Liver (tissue), 9 donors: ENCODE measurements around the gene SLC6A11. TPM values are rescaled to one million over a fixed set of nuclear protein-coding genes. Genes with fewer than 3 reads are reported as not detected.

Experiments
- DNase-seq: peaks from one replicate; pipeline ENCODE4 v3.0.0-alpha.2; 2017; ENCODE audit warnings: low spot score
- H3K27ac ChIP-seq, 2 donors: one replicate each; pipeline ENCODE4 v1.7.0; 2013; ENCODE audit warnings: inconsistent platforms in 2 of 2, low read length in 2 of 2, control low read depth in 1 of 2, low read depth in 1 of 2, mild to moderate bottlenecking in 1 of 2
- H3K27me3 ChIP-seq, 4 donors: one replicate each; pipeline versions ENCODE4 v1.6.1 to v1.7.0; 2013; ENCODE audit warnings: low read length in 3 of 4, inconsistent platforms in 1 of 4, mild to moderate bottlenecking in 1 of 4, moderate library complexity in 1 of 4; ENCODE audit not compliant: control insufficient read depth in 4 of 4, insufficient read depth in 4 of 4
- H3K36me3 ChIP-seq, 4 donors: one replicate each; pipeline versions ENCODE4 v1.6.1 to v1.7.0; 2013; ENCODE audit warnings: low read length in 3 of 4, mild to moderate bottlenecking in 3 of 4, low read depth in 1 of 4, moderate library complexity in 1 of 4; ENCODE audit not compliant: control insufficient read depth in 4 of 4, insufficient read depth in 3 of 4
- H3K4me1 ChIP-seq, 4 donors: one replicate each; pipeline versions ENCODE4 v1.6.1 to v1.7.0; 2013; ENCODE audit warnings: low read length in 3 of 4, mild to moderate bottlenecking in 3 of 4, moderate library complexity in 1 of 4; ENCODE audit not compliant: control insufficient read depth in 4 of 4, insufficient read depth in 4 of 4
- H3K4me3 ChIP-seq, 3 donors: one replicate each; pipeline versions ENCODE4 v1.6.1 to v1.7.0; 2013; ENCODE audit warnings: low read length in 3 of 3, control low read depth in 1 of 3, low read depth in 1 of 3, mild to moderate bottlenecking in 1 of 3
- H3K9ac ChIP-seq, 2 donors: one replicate each; pipeline ENCODE4 v1.7.0; 2013; ENCODE audit warnings: low read length in 2 of 2, mild to moderate bottlenecking in 2 of 2, moderate library complexity in 2 of 2, control low read depth in 1 of 2, low read depth in 1 of 2
- H3K9me3 ChIP-seq, 4 donors: one replicate each; pipeline versions ENCODE4 v1.6.1 to v1.7.0; 2013; ENCODE audit warnings: low read length in 3 of 4; ENCODE audit not compliant: control insufficient read depth in 4 of 4
- EGR1 ChIP-seq, 2 donors: IDR thresholded peaks; 2 replicates each; pipeline ENCODE4 v1.6.1; 2016 to 2018; ENCODE audit warnings: antibody characterized with exemption in 2 of 2, low read depth in 2 of 2
- FOXA1 ChIP-seq: IDR thresholded peaks from 2 replicates; pipeline ENCODE4 v1.6.1; 2016; ENCODE audit warnings: antibody characterized with exemption
- GABPA ChIP-seq, 2 donors: IDR thresholded peaks in 1 of 2; conservative IDR thresholded peaks in 1 of 2; 2 replicates each; pipeline ENCODE4 v1.6.1; 2016; ENCODE audit warnings: antibody characterized with exemption in 2 of 2, mild to moderate bottlenecking in 1 of 2, moderate library complexity in 1 of 2
- HNF4A ChIP-seq, 2 donors: conservative IDR thresholded peaks; 2 replicates each; pipeline ENCODE4 v1.6.1; 2016; ENCODE audit warnings: antibody characterized with exemption in 2 of 2, mild to moderate bottlenecking in 2 of 2
- MAX ChIP-seq: IDR thresholded peaks from 2 replicates; pipeline ENCODE4 v1.6.1; 2016; ENCODE audit warnings: antibody characterized with exemption
- NR2F2 ChIP-seq: IDR thresholded peaks from 2 replicates; pipeline ENCODE4 v1.6.1; 2016; ENCODE audit warnings: antibody characterized with exemption
- RAD21 ChIP-seq, 2 donors: IDR thresholded peaks; 2 replicates each; pipeline ENCODE4 v1.6.1; 2016; ENCODE audit warnings: antibody characterized with exemption in 2 of 2, mild to moderate bottlenecking in 2 of 2
- RXRA ChIP-seq, 2 donors: IDR thresholded peaks; 2 replicates each; pipeline ENCODE4 v1.6.1; 2017 to 2018; ENCODE audit warnings: antibody characterized with exemption in 2 of 2, mild to moderate bottlenecking in 1 of 2
- SP1 ChIP-seq: IDR thresholded peaks from 2 replicates; pipeline ENCODE4 v1.6.1; 2018; ENCODE audit warnings: antibody characterized with exemption, mild to moderate bottlenecking
- TAF1 ChIP-seq: conservative IDR thresholded peaks from 2 replicates; pipeline ENCODE4 v1.6.1; 2016; ENCODE audit warnings: antibody characterized with exemption, mild to moderate bottlenecking
- YY1 ChIP-seq: IDR thresholded peaks from 2 replicates; pipeline ENCODE4 v1.6.1; 2016; ENCODE audit warnings: antibody characterized with exemption, mild to moderate bottlenecking
- WGBS: extraction: QIAGEN DNeasy Blood & Tissue Kit; methylation state at CpG from one replicate; pipeline ENCODE4 v1.1.7; 2013; 5-methylcytosine and 5-hydroxymethylcytosine counted together
- polyA plus RNA-seq, 2 donors: library from polyadenylated mRNA; stranded (reverse) in 1 of 2; unstranded in 1 of 2; fragments of 200-250 nt in 1 of 2; fragments of >200 nt in 1 of 2; fragmentation: Nextera tagmentation in 1 of 2; extraction: Ambion mirVana in 1 of 2; gene quantifications; one replicate each; pipeline versions ENCODE4 v1.2.1 to v1.2.3, GENCODE V29; 2013 to 2015
- total RNA-seq, 2 donors: library from RNA; depleted of rRNA; stranded (reverse); fragments of >200 nt; gene quantifications; one replicate each; pipeline ENCODE4 v1.2.3, GENCODE V29; 2014
- TF ChIP-seq, protein P1 (sequence below): fragments of 150-350 bp; IDR thresholded peaks from 2 replicates; pipeline ENCODE4 v1.5.1; 2017; ENCODE audit warnings: improper control_type of control experiment, low read depth, low read length; ENCODE audit not compliant: missing input control
- TF ChIP-seq, protein P2 (sequence below): IDR thresholded peaks from 2 replicates; pipeline ENCODE4 v1.6.1; 2016; ENCODE audit warnings: antibody characterized with exemption, mild to moderate bottlenecking
- donor health status: healthy.
- donor health status: healthy.
- donor health status: healthy.
- donor health status: healthy.
- donor health status: healthy.

The SLC6A11 gene
- total and polyA plus RNA-seq, 4 donors, result under 0.01 to 7.1 (median 0.01) TPM; not detected in 1

DNA sequence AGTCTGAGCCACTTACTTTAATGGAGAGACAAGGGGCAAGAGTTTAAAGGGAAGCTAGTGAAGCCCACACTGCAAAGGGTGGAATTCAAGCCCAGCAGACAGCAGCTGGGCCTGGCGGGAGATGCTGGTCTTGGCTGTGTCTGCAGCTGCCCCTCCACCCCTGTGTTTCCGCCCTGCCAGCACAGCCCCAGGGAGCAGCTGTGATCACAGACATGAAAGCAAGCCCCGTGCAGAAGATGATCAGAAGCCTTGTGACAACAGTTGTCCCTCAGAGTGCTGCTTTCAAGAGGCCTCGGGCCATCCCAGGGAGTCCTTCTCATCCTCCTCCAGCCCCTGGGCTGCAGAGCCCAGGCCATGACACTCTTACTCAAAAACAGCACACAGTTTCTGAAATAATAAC is 152.4 kb downstream of the SLC6A11 start (continued):
- TF ChIP-seq RAD21 (IDR thresholded peaks at IDR 0.05), result no peak
- TF ChIP-seq GABPA (IDR thresholded peaks at IDR 0.05 in 1 of 2, conservative IDR thresholded peaks at IDR 0.05 in 1 of 2), result no peak
- TF ChIP-seq SP1, result no peak
- TF ChIP-seq TAF1, result no peak
- no peak for TF ChIP-seq HNF4A (conservative IDR thresholded peaks at IDR 0.05)
- no peak for TF ChIP-seq RXRA (IDR thresholded peaks at IDR 0.05)
- no peak for TF ChIP-seq YY1
- TF ChIP-seq, protein P1, sequence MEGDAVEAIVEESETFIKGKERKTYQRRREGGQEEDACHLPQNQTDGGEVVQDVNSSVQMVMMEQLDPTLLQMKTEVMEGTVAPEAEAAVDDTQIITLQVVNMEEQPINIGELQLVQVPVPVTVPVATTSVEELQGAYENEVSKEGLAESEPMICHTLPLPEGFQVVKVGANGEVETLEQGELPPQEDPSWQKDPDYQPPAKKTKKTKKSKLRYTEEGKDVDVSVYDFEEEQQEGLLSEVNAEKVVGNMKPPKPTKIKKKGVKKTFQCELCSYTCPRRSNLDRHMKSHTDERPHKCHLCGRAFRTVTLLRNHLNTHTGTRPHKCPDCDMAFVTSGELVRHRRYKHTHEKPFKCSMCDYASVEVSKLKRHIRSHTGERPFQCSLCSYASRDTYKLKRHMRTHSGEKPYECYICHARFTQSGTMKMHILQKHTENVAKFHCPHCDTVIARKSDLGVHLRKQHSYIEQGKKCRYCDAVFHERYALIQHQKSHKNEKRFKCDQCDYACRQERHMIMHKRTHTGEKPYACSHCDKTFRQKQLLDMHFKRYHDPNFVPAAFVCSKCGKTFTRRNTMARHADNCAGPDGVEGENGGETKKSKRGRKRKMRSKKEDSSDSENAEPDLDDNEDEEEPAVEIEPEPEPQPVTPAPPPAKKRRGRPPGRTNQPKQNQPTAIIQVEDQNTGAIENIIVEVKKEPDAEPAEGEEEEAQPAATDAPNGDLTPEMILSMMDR, result no peak

- Histone ChIP-seq H3K4me3 (no peak overlapping the region), H3K4me1 (no peaks in the 10 kb centered on the region), H3K36me3 (no peaks in the 10 kb centered on the region), H3K9me3 (no peaks in the 10 kb centered on the region), H3K27ac (no peak overlapping the region), H3K9ac (no peak overlapping the region), H3K27me3 (no peaks in the 10 kb centered on the region)
- DNase-seq, result no peak
- TF ChIP-seq FOXA1 (no peak), RXRA (IDR thresholded peaks at IDR 0.05) (no peak), RAD21 (IDR thresholded peaks at IDR 0.05) (no peak), EGR1 (IDR thresholded peaks at IDR 0.05; ENCODE audit: low read depth in 2 of 2) (no peak), MAX (no peak), NR2F2 (no peak), YY1 (no peak)
- TF ChIP-seq, protein P2, sequence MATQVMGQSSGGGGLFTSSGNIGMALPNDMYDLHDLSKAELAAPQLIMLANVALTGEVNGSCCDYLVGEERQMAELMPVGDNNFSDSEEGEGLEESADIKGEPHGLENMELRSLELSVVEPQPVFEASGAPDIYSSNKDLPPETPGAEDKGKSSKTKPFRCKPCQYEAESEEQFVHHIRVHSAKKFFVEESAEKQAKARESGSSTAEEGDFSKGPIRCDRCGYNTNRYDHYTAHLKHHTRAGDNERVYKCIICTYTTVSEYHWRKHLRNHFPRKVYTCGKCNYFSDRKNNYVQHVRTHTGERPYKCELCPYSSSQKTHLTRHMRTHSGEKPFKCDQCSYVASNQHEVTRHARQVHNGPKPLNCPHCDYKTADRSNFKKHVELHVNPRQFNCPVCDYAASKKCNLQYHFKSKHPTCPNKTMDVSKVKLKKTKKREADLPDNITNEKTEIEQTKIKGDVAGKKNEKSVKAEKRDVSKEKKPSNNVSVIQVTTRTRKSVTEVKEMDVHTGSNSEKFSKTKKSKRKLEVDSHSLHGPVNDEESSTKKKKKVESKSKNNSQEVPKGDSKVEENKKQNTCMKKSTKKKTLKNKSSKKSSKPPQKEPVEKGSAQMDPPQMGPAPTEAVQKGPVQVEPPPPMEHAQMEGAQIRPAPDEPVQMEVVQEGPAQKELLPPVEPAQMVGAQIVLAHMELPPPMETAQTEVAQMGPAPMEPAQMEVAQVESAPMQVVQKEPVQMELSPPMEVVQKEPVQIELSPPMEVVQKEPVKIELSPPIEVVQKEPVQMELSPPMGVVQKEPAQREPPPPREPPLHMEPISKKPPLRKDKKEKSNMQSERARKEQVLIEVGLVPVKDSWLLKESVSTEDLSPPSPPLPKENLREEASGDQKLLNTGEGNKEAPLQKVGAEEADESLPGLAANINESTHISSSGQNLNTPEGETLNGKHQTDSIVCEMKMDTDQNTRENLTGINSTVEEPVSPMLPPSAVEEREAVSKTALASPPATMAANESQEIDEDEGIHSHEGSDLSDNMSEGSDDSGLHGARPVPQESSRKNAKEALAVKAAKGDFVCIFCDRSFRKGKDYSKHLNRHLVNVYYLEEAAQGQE, result no peak
- TF ChIP-seq, protein P1, result no peak
- 83% methylated on average over 5 of the region's 5 CpGs for WGBS
Measured at GRCh38 chr3:10970306-10970960, 154.4 kb downstream of the SLC6A11 start.
